Activated CD8-positive, alpha-beta memory T cell treated with anti-CD3 and anti-CD28 coated beads for 1 hour (primary cell): ENCODE measurements around the gene LRCH3.

Experiments used
- DNase-seq, 2 donors: peaks; one replicate each; pipeline ENCODE4 v3.0.0-alpha.2; 2020; ENCODE audit warnings: low read depth in 1 of 2; ENCODE audit errors: extremely low read depth in 1 of 2

Gene LRCH3

DNA sequence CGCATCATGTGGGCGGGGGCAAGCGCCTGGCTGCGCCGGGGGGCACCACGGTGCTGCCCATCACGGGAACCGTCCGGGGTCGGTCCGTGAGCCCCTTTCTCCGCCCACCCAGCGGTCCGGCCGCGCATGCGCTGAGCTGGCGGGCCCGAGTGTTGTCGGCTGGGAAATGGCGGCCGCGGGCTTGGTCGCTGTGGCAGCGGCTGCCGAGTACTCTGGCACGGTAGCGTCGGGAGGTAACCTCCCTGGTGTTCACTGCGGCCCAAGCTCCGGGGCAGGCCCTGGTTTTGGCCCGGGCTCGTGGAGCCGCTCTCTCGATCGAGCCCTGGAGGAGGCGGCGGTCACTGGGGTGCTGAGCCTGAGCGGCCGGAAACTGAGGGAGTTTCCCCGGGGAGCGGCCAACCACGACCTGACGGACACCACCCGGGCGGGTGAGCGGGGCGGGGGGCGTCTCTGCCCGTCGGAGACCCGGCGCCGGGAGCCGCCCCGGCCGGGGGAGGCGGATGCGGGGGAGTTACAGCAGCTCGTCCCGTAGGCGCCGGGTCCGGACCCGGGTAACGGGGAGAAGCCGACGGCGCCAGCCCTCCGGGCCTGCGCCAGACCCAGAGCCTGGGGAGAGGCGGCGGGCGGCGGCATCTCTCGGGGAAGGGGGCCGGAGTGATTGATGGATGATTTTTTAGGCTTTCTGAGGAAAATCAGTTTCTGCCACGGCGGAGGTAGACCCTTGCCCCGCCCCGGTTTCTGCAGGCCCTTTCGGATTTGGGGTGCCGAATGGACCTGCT, at the start of gene LRCH3:
TSS of gene LRCH3 (plus strand) at position 142 of the 779 bp plus-strand sequence. CDS start at position 167, 25 bp downstream.
- peak; percentile 63 to 76 for DNase-seq

DNA sequence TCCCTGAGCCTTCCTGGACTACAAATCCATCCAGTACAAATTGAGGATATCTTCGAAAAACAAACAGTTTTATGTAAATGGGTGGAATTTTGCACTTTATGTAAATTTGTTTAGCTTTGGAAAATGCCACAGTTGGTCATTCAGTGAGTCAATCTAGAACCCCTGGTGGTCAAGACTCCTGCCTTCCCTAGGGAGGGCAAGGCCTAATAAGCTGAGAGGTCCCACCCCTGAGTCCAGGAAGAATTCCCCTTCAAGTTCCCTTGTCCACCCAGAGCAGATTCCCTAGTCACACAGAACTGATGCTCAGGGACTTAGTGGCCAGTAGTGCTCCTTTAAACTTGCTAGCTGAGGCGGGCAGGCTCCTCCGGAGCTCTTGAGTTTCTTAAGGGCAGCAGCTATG, 48.3 kb upstream of the LRCH3 start:
- DNase-seq, result no peak

DNA sequence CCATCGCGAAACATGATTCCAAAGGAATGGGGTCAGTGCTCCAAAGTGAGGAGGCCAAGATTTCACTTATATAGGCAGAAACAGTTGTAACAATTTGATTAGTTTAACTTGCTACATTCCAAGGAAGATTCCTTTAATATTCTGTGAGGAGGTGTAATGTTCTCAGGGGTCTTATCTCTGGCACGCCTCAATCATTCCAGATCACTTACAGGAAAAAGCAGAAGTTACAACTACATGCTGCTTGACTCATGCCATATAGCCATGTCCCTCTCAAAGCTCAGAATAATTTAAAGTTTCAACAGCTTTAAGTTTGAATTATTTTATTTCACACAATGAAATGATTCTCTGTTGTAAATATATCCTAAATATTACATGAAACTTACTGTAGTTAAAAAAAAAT, 44.8 kb upstream of the LRCH3 start:
- no peak for DNase-seq

DNA sequence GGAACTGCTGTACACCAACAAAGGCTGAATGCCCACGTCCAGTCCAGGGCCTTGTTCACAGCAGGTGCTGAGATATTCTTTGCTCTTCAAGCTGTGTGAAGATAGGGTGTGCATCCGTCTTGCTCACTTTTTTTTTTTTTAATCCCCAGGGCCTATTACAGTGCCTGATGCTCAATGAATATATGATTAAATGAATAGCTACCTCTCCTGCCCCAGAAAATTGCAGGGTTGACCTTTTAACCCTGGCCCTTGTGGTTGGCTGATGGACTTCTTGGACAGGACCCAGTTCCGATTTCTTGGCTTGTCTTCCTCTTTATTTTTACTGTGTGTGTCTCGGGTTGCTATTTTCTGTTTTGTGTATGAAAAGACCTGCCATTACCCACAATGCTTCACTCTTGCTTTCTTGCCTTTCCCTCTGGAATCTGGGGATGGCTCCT, 44.2 kb upstream of the LRCH3 start:
- no peak for DNase-seq

DNA sequence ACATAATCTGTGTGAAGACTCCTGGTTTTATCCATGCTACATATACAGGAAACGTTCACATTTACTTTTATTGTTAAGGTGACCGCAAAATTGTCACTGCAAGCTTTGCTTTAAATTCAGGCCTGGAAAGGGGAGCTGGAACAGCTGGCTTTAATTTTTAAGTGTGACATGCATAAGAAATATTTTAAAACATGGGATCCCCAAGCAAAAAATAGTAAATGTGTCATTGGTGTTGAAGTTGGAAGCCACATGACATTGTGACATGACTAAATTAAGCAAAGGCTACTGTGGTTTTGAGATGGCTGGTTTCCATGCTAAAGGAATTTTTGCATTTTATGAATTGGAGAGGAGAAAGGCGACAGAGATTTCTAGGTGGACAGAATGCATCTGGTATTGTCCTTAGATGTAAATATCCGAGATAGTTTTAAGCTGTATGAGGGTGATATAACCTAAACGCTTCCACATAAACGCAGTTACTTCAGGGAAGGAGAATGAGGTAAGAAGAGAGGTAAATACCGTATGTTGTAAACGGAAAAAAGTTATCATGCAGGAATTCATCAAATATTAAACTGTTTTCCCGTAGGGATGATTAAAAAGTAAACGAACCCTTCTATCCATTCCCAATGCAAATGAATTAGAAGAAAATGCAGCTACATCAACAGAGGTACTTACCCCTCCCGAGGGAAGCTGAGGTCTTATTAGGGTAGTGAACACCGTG, 42.3 kb upstream of the LRCH3 start:
- DNase-seq, result no peak

DNA sequence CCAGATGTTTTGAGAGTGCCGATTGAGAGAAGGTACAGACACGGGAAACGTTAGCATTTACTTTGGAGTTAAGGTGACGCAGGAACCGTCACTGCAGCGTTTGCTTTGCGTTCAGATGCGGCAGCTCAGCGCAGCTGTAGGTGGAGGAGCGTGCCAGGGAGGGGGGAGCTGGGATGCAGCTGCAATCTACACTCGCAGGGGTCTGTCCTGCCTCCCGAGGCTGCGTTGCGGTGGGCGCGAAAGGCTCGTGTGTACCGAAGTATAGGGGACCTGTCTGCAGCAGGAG, 41.8 kb upstream of the LRCH3 start:
- DNase-seq, result peak in 1 of 2 donors; percentile 38

DNA sequence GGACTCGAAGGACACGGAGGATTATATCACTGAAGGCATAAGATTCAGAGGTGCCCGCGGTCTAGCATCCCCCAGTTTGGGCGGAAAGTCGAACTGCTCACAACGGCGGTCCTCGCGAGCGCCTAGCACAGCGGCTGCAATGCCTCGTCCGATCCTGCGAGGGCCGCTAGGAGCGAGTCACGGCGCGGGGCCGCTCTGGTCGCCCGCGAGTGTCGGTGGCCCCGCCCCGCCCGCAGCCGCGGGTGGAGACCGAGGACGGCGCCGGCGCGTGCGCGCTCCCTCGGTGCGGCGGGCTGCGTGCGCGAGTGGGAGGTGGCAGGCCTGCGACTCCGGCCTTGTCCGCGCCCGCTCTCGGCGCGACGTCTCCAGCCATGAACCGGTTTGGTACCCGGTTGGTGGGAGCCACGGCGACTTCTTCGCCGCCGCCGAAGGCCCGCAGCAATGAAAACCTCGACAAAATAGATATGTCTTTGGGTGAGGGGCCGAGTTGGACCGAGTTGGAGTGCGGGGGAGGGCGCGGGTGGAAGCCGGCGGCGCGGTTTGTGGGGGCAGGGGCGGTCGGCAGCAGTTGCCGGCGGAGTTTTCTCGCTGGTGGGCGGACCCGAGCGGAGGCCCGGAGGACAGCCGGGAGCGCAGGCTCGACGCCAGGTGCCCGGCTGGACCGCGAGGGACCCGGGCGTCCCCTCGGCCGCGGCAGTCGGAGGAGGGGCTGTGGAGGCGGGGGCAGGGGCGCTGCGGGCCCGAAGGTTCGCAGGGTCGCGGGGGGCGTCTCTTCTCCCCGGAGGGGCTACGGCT, 41.3 kb upstream of the LRCH3 start, which contains the start of gene FYTTD1:
TSS of gene FYTTD1 (plus strand) at position 283 of the 795 bp plus-strand sequence. CDS start at position 372, 89 bp downstream.
- peak; percentile 66 to 85 for DNase-seq

DNA sequence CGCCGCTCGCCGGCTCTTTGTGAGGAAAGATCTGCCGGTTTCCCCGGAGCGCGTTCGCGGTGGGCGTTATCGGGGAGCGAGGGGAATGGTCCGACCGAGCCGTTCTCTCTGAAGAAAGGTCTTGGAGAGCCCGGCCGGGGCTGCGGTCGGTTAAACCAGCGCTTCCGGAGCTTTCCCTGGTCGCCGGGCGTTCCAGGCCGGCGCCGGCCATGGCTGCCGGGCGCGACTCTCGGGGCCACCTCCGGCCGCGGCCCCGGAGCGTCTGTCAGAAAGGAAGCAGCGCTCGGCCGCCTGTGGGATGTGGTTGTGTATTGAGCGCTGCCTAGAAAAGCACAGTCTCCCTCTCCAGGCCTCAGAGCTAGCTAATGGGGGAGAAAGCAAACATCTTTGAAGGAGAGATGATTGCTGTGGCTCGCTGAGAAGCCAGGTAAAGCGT, 40.6 kb upstream of the LRCH3 start:
- DNase-seq, result peak; percentile 27 to 33

DNA sequence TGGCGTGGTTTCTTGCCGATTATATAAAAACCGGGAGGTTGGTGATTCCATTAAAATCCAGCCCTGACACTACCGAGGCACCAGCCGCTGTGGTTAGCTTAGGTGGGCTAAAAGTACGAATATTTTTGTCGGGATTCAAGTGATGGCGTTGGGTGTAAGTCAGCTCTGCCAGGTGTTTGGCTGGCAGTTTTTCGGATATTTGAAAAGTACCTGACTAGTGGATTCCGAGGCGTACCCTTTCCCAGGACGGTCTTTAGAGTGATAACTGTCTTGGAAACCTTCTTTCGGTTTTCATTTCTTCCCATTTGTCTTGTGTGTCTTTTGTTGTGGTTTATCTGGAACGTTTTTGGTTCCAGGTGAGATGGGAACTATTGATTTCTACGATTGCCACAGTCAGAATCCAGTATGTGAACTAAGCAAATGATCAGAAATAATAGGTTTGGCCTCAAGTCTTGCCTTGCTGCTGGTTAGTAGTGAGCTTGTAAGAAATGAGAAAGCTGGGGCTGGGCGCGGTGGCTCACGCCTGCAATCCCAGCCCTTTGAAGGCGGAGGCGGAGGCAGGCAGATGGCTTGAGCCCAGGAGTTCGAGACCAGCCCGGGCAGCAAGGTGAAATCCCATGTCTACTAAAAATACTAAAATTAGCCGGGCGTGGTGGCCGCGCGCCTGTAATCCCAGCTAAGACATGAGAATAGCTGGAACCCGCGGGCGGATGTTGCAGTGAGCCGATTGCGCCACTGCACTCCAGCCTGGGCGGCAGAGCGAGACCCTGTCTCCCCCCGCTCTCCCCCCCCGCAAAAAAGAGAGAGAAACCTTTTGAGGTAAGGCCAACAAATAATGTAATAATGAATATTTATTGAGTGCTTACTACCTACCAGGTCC, 40.0 kb upstream of the LRCH3 start:
- peak in 1 of 2 donors; percentile 1 for DNase-seq

DNA sequence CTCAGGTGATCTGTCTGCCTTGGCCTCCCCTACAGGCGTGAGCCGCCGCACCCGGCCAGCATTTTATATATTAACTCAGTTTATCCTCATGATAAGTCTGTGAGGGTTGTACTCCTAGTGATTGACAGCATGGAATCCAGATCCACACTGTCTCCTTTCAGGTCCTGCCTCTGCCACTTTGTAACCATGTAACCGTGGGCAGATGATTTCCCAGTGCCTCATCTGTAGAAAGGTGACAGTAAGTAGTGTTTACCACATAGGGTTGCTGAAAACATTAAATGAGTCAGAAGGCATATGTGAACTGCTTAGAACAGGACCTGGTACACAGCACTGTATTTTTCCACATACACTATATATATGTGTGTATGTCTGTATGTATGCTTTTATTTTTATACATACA, 38.9 kb upstream of the LRCH3 start:
- no peak for DNase-seq

DNA sequence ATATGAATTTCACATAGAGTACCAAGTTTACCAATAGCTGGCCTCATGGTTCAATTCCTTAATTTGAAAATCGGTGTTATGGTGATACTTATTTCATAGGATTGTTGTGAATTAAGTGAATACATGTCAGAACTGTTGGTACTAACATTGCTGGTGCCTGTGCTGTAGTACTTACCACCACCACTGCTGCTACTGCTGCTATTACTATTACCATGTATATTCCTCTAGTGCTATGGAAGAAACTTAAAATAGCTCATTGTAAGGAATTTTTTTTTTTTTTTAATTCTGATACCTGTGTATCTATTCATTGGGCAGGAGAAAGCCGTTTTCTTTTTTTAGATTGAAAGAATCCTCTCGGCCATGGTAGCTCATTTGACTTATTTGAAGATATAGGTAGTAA, 37.8 kb upstream of the LRCH3 start:
- DNase-seq, result no peak

DNA sequence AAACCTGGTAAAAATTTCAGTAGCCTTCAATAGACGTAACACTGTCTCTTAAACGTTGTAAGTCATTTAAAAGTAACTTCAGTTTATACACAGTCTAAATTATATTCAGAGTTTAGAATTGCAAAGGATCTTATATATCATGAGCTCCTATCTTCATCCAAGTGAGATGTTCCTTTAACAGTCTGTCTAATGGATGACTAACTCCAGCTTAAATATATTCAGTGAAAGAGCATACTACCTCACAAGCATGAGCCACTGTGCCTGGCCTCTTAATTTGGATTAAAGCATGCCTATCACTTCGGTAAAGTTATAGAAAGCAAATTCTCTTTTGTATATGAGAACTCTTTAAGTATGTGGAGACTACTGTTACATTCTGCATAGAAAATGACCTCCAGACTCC, 34.4 kb upstream of the LRCH3 start:
- DNase-seq, result no peak

DNA sequence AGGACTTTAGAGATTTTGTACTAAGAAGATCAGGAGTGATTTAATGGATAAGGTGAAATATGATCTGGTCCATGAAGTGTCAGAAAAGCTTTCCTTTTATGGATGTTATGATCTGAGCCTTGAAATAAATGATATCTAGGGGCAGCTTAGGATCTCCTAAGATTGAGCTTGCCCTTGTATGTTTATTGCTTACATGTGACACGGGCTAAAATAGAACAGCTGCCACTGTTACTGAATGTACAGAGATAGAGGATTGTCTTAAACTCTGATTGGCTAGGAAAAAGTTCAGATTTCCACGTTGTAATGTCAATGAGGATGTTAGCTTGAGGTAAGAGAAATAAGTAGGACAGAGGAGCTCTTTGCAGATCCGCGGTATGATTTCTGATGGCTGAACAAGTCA, 32.5 kb upstream of the LRCH3 start:
- DNase-seq, result no peak

DNA sequence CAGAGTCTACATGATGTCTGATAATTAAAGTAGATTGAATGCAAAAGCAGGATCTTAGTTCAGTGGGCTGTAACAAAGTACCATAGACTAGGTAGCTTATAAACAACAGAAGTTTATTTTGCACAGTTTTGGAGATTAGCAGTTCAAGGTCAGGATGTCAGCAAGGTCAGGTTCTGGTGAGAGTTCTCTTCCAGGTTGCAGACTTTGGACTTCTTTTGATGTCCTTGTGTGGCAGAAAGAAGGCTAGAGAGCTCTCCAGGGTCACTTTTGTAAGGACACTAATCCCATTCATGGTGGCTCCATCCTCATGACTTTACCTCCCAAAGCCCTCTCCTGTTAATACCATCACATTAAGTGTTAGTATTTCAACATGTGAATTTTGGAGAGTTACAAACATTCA, 29.3 kb upstream of the LRCH3 start:
- DNase-seq, result no peak

DNA sequence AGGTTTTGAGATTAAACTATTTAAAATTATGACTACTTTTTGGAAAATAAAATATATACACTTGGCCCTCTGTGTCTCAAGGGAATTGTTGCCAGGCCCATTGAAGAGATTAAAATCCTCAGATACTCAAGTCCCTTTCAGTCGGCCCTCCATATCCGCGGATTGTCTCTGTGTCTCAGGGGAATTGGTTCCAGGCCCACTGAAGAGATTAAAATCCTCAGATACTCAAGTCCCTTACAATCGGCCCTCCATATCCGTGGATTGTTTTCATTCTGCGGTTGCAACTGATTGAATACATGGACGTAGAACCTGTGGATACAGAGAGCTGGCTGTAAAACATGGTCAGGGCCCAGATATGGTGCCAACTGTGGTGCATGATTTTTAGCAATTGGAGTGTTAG, 15.7 kb upstream of the LRCH3 start:
- no peak for DNase-seq

DNA sequence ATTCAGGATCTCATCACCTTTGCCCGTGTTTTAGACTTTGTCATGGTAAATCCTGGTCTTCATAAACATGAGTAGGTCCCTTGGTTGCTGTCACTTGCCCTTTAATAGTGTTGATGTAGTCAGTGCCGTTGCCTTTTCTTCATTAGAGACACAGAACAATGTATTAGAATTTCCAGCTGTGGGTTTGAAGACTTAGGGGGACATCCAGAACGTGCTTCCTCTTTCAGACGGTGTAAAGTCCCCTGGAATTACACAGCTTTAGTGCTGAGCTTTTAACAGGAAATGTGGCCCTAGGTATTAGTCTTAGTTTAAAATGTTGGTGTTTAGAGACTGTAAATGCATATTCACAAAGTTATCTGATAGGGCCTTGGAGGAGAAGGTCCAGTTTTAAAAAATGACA, 8.8 kb upstream of the LRCH3 start:
- DNase-seq, result no peak

DNA sequence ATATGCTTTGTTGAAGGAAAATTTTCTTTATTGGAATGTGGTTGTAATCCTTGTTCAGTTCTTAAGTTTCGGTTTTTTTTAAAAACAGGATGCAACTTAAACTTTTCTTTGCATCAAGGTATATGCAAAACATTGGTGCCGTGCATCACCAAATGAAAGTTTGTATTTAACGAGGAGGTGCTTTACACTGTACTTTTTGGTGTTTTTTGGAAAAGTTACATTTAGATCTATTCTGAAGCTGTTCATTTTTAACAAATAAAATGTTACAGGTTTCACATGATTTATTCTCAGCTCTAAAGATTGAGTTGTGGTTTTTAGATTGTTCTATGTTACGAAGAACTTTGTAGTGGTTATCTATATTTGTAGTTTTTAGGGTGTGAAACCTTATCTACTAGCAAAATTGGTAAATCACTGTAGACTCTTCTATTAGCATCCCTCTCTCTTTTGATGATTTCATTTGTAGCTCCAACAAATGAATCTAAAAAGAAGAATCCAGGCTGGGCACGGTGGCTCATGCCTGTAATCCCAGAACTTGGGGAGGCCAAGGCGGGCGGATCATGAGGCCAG, 7.0 kb upstream of the LRCH3 start:
- no peak for DNase-seq

DNA sequence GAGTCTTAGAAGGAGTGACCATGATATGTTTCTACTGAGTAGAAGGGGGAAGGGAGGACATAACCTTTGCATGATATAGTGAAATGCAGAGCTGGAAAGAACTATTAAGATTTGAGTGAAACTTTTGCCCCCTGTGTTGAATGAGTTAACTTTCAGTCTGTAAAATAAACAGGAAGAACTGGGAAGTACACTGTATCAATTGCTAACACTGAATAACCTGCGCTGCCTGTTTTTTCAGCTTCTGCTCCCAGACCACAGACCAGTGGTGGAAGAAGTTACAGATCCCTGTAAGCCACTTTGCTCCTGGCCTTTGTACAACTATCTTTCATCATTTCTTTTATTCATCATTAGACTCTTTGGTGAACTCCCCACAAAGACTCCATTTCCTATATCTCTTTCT, 3.6 kb upstream of the LRCH3 start:
- DNase-seq, result no peak

DNA sequence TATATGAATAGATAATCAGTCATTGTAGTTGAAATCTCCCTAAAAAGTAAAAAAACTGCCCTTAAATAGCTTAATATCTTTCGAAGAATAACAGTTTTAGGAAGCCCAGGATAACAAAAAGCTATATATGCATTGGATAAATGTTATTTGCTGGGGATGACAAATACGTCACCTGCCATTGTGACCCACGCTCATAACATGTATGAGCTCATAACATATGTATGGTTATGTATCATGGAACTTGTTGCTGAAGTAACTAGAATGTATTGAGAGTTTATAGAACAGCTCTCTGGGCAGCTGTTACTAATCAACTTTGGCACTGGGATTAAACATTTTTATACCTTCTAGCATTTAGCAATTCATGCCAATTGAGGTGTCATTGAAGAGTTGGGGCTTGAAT, 1.7 kb upstream of the LRCH3 start:
- no peak for DNase-seq

DNA sequence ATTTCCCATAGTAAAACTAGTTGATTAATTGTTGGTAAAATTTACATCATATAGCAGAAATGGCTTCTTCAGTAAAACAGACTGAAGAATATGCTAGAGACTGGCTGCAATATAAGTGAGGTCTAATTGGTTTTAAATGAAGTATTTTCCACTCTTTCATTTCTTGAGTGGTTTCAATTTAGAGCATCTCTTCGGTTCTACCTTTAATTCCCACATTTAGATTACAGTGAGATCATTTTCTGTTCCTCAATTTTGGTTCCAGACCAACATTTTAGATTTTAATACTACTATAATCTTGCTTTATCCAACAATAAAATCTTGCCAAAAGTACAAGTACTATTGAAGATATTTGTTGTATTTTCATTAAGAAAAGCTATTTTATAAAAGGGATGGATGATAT, 1.0 kb upstream of the LRCH3 start:
- DNase-seq, result no peak
